ENCODE results near the gene REM2. TPM values are rescaled to one million over a fixed set of nuclear protein-coding genes. Genes with fewer than 3 reads are reported as not detected.

Gene REM2
- total RNA-seq, 1 experiment from 2014 or later, result 0.98 TPM

GRCh38 chr14:22882064-22882463, 958 bp upstream of the REM2 start:
- Histone ChIP-seq H3K4me3 (no peak overlapping the region), H3K9me2 (ENCODE audit: insufficient read depth) (no peaks in the 10 kb centered on the region), H3K79me2 (ENCODE audit: low read depth) (no peaks in the 10 kb centered on the region), H3K27me3 (ENCODE audit: insufficient read depth, low read depth) (no peaks in the 10 kb centered on the region), H3K9me3 (ENCODE audit: insufficient read depth, low read depth) (no peaks in the 10 kb centered on the region), H2AFZ (no peak overlapping the region), H3K4me1 (replicated peaks; ENCODE audit: insufficient read depth) (peaks cover 7% of the 10 kb centered on the region; the same call in 1 of the 2 replicates), H4K20me1 (ENCODE audit: insufficient read depth) (no peaks in the 10 kb centered on the region), H3K36me3 (ENCODE audit: low read depth) (no peaks in the 10 kb centered on the region), H3K4me2 (no peak overlapping the region), H3K27ac (no peak overlapping the region), H3F3A (ENCODE audit: insufficient read depth, low read depth) (peaks cover 5% of the 10 kb centered on the region; the same call in 1 of the 2 replicates)
- BruUV-seq (replicated peaks), result no TSS peak
- intact Hi-C loops (cut with micrococcal nuclease; ENCODE audit: unreplicated experiment), result no loop called here
- TF ChIP-seq EZH2 (IDR thresholded peaks at IDR 0.05; ENCODE audit: low read depth) (no peak), CTCF (conservative IDR thresholded peaks at IDR 0.05) (no peak)
- ChIA-PET CTCF (no interaction called here), POLR2A (ENCODE audit: unreplicated experiment) (interaction anchor here (0.5 to 0.8 kb wide), 5 partner anchors 22 to 491 kb away, joined by 3 to 6 read pairs (median 4); no protein-coding TSS in a partner anchor)
- DNase-seq, result no peak

- Histone ChIP-seq H3K4me1 (replicated peaks; ENCODE audit: insufficient read depth) (peaks cover 7% of the 10 kb centered on the region; the same call in 1 of the 2 replicates), H3K27ac (no peak overlapping the region), H3K9me3 (ENCODE audit: insufficient read depth, low read depth) (no peaks in the 10 kb centered on the region), H3K27me3 (ENCODE audit: insufficient read depth, low read depth) (no peaks in the 10 kb centered on the region), H3K4me2 (no peak overlapping the region), H3K9me2 (ENCODE audit: insufficient read depth) (no peaks in the 10 kb centered on the region), H3K4me3 (no peak overlapping the region), H3F3A (ENCODE audit: insufficient read depth, low read depth) (peaks cover 5% of the 10 kb centered on the region; the same call in 1 of the 2 replicates), H3K79me2 (ENCODE audit: low read depth) (no peaks in the 10 kb centered on the region), H2AFZ (no peak overlapping the region), H4K20me1 (ENCODE audit: insufficient read depth) (no peaks in the 10 kb centered on the region), H3K36me3 (ENCODE audit: low read depth) (no peaks in the 10 kb centered on the region)
- ChIA-PET CTCF (interaction anchor here (0.6 kb wide), 3 partner anchors 30 to 194 kb away, joined by 3 to 6 read pairs (median 4); no protein-coding TSS in a partner anchor), POLR2A (ENCODE audit: unreplicated experiment) (interaction anchor here (0.5 to 0.8 kb wide), 8 partner anchors 21 to 492 kb away, joined by 3 to 13 read pairs (median 4); no protein-coding TSS in a partner anchor)
- DNase-seq, result peak in 1 of 2 experiments; percentile 36
- intact Hi-C loops (cut with micrococcal nuclease; ENCODE audit: unreplicated experiment), result no loop called here
- no TSS peak for BruUV-seq (replicated peaks)
- TF ChIP-seq CTCF (conservative IDR thresholded peaks at IDR 0.05), result no peak
- no peak for TF ChIP-seq EZH2 (IDR thresholded peaks at IDR 0.05; ENCODE audit: low read depth)
Measured at GRCh38 chr14:22882529-22883172, 371 bp upstream of the REM2 start.

GRCh38 chr14:22884076-22884737, 1.2 kb downstream of the REM2 start:
- Histone ChIP-seq H3K36me3 (ENCODE audit: low read depth) (no peaks in the 10 kb centered on the region), H3K4me1 (replicated peaks; ENCODE audit: insufficient read depth) (peaks cover 7% of the 10 kb centered on the region; the same call in 1 of the 2 replicates), H3K27me3 (ENCODE audit: insufficient read depth, low read depth) (no peaks in the 10 kb centered on the region), H3K9me3 (ENCODE audit: insufficient read depth, low read depth) (no peaks in the 10 kb centered on the region), H3F3A (ENCODE audit: insufficient read depth, low read depth) (peaks cover 5% of the 10 kb centered on the region; the same call in 1 of the 2 replicates), H3K27ac (no peak overlapping the region), H2AFZ (no peak overlapping the region), H3K9me2 (ENCODE audit: insufficient read depth) (no peaks in the 10 kb centered on the region), H3K4me2 (no peak overlapping the region), H3K4me3 (no peak overlapping the region), H4K20me1 (ENCODE audit: insufficient read depth) (no peaks in the 10 kb centered on the region), H3K79me2 (ENCODE audit: low read depth) (no peaks in the 10 kb centered on the region)
- intact Hi-C loops (cut with micrococcal nuclease; ENCODE audit: unreplicated experiment), result no loop called here
- no peak for TF ChIP-seq CTCF (conservative IDR thresholded peaks at IDR 0.05)
- TF ChIP-seq EZH2 (IDR thresholded peaks at IDR 0.05; ENCODE audit: low read depth), result no peak
- BruUV-seq (replicated peaks), result no TSS peak
- ChIA-PET POLR2A (ENCODE audit: unreplicated experiment) (interaction anchor here (0.6 kb wide), 1 partner anchor 1064 kb away, joined by 11 read pairs; no protein-coding TSS in a partner anchor), CTCF (interaction anchor here (0.6 kb wide), 1 partner anchor 91 kb away, joined by 4 read pairs; no protein-coding TSS in a partner anchor)
- no peak for DNase-seq

Data from PC-9 (cell line).